H54 (cell line): ENCODE data around the gene NHSL2.

Source experiments
- DNase-seq: peaks from one replicate; pipeline ENCODE4 v3.0.0; 2011; ENCODE audit warnings: low spot score, mixed read lengths; ENCODE audit not compliant: insufficient read length
- FAIRE-seq: peaks from 3 replicates; lab custom pipeline; 2011; peaks lifted over from hg19 to GRCh38; lab: Jason Lieb, UNC
- POLR2A ChIP-seq: IDR thresholded peaks from 2 replicates; pipeline ENCODE4 v1.6.1; 2011; ENCODE audit warnings: low read depth, mild to moderate bottlenecking, low read length

NHSL2 gene

DNA sequence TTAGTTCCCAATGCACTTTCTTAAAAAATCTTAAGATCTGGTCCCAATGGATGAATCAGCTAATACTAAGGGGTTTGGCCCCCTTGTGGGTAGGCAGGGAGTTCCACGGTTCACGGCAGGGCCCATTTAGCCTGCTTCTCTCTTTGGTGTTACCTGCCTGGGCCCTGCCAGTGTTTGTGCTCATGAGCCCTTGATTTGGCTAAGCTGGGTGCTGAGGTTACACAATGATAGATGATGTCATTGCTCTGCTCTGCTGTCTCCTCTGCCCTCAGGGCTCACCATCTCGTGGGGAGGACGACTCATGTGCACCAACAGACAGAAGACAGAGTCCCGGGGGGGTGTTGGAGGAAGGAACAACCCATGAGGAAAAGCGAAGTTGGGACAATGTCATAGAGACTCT is 196.7 kb downstream of the NHSL2 start:
- FAIRE-seq (no peak), DNase-seq (no peak)
- no peak for TF ChIP-seq POLR2A

DNA sequence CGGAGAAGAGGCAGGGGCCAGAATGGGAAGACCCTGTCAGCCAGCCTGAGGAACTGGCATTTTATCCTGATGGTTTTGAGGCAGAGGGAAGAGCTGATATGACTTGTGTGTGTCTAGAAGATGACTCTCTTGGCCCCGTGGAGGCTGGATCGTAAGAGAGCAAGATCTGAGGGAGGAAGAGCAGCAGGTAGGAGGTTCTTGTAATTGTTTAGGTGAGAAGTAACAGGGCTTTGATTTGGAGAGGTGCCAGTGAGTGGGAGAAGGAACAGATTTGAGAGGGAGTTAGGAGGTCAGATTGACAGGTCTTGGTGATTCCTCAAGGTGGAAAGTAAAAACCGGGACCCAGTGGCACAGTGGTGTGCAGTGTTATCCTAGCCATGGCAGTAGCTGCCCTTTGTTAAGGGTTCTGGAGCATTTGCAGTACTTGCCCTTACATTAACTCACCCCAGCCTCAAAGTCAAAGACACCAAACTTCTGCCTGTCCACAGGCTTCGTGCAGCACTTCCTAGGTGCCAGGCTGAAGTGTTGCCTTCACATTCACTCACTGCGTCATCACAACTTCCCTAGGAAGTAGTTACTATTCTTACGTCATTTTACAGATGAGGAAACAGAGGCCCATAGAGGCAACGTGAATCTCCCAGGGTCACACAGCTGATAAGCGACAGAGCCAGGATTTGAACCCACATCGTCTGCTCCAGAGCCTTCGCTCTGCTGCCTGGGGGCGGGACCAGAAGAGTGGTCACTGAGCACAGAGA is 197.4 kb downstream of the NHSL2 start:
- FAIRE-seq (no peak), DNase-seq (no peak)
- no peak for TF ChIP-seq POLR2A

GRCh38 chrX:72108666-72109065 is 198.0 kb downstream of the NHSL2 start:
- DNase-seq: no peak
- no peak for TF ChIP-seq POLR2A
- no peak for FAIRE-seq

DNA sequence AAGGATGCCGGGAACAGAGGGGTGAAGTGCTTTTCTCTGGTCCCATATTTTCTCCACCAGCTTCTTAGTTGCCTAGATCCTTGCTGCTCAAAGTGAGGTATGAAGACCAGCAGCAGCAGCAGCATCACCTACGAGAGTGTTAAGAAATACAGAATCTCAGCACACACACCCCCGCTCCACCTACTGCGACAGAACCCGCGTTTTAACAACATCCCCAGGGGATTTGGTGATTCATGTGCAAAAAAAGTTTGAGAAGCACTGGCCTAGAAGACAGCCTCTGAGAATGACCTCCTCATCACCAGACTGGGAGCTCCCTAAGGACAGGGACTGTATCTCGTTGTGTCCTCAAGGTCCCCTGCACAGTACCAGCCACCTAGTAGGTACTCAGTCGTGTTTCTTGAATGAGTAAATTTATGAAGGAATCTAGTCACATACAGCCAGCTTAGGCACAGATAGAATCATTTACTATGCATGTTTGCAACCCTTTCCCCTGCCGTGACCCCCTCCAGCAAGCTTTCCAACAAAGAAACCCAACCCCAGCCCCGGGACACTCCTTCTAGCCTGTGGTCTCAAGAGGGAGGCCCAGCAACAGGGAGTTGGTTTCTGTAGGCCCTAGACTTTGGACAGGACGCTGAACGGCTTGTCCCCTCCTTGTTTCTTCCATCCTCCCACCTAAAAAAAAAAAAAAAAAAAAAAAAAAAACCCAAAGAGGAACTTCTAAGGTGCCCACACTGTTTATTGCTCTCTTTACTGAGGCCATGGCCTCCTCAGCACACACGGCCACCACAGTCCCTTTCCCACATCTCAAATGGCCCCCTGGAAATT is 199.6 kb downstream of the NHSL2 start:
- DNase-seq (no peak), FAIRE-seq (no peak)
- TF ChIP-seq POLR2A: no peak

GRCh38 chrX:72110876-72111708 is 200.4 kb downstream of the NHSL2 start:
- DNase-seq (no peak), FAIRE-seq (no peak)
- no peak for TF ChIP-seq POLR2A

DNA sequence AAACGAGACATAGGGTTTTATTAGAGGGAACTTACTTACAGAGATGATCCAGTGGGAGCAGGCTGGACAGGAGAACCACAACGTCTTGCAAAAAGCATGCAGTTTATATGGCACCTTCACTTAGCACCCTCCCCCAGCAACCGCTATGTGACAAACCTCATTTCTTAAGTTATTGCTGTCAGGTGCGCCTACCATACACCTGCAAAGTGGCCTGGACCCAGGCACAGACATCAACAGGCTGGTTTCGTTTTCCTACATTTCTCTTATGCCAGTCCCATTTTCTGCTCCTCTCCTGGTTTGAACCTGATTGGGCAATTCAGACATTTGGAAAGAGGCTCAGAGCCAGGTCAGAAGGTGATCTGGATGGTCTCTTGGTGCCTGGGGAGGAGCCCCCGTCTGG is 202.8 kb downstream of the NHSL2 start:
- FAIRE-seq: no peak
- no peak for DNase-seq
- TF ChIP-seq POLR2A: no peak

DNA sequence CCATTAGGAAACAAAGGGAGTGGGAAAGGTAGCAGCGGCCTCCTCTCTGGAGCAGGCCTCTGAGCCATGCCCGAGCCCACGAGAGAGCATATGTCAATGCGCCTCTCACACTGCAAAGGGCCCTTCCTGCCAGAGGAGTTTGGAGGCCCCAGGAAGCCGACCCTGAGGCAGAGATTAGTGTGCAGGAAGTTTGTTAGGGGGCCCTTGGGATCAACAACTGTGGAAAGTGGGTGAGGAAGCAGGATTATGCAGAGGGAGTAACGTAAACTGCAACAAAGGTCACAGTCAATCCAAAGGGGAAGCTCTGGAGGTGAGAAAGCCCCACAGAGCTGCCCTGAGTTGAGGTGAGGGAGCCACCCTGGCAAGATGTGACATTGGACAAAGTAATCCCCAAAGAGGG is 203.7 kb downstream of the NHSL2 start:
- FAIRE-seq (no peak), DNase-seq (no peak)
- no peak for TF ChIP-seq POLR2A

GRCh38 chrX:72114807-72115206 is 204.2 kb downstream of the NHSL2 start:
- no peak for TF ChIP-seq POLR2A
- FAIRE-seq (no peak), DNase-seq (no peak)

- no peak for TF ChIP-seq POLR2A
- no peak for DNase-seq
- no peak for FAIRE-seq
These were observed 204.7 kb downstream of the NHSL2 start for GRCh38 chrX:72115380-72115779.

DNA sequence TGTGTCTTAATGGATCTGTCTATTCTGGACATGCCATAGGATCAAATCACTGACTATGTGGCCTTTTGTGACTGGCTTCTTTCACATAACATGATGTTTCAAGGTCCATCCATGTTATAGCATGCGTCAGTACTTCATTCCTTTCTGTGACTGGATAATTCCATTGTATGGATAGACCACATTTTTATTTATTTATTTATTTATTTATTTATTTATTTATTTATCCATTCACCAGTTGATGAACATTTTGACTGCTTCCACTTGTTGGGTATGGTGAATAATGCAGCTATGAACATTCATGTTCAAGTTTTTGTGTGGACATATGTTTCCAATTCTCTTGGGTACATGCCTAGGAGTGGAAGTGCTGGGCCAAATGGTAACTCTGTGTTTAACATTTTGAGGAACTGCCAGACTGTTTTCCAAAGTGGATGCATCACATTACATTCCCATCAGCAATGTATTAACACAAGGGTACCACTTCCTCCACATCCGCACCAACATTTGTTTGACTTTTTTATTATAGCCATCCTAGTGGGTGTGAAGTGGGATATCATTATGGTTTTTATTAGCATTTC is 207.1 kb downstream of the NHSL2 start:
- DNase-seq (no peak), FAIRE-seq (no peak)

GRCh38 chrX:72120837-72121236 is 210.2 kb downstream of the NHSL2 start:
- TF ChIP-seq POLR2A: no peak
- FAIRE-seq: no peak
- DNase-seq: no peak

More for the DNA sequence above, 207.1 kb downstream of the NHSL2 start:
- no peak for TF ChIP-seq POLR2A

GRCh38 chrX:72121383-72121782 is 210.7 kb downstream of the NHSL2 start:
- no peak for TF ChIP-seq POLR2A
- DNase-seq (no peak), FAIRE-seq (no peak)

DNA sequence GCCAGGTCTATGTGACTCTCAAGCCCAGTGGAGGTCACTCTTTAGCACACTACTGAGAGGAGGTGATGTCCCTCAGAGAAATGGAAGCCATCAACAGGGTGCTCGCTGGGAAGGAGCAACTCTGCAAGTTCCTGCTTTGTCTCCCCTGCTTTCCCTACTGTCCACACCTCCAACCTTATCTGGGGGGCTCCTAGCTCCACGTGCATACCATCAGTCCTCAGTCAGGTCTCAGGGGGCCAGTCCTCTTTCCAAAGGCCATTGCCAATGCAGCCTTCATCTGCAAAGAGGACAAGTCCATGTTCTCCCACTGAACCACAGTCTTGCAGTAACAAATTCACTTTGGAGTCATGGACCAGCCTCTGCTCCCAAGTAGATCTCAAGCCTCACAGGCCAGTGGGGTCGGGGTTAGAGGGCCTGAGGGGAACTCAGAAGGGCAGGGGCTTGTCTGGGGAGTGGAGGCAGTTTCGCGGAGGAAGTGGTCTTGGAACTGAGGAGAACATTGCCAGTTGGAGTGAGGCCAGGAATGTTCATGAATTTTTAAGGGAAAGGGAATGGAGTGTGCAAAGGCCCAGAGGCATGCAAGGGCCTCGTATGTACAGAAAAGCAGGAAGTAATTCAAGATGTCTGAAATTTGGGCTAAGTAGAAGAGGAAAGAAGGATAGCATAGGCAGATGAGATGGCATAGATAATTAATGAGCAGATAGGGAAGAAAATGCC is 212.1 kb downstream of the NHSL2 start:
- FAIRE-seq (no peak), DNase-seq (no peak)
- TF ChIP-seq POLR2A: no peak
